NCI-H187 (cell line): ENCODE results near the gene RNF4.
A peak's percentile ranks its signal among the peaks of the same experiment; 100 is the strongest.
"Not testable (repeated sequence)": the region's sequence is repeated elsewhere in the genome, so short reads cannot be mapped to it uniquely, and the experiment has no call there.

Source experiments
- DNase-seq, 2 experiments: peaks; one replicate each; lab custom pipeline; 2025; lab: John Stamatoyannopoulos, UW

Gene RNF4

DNA sequence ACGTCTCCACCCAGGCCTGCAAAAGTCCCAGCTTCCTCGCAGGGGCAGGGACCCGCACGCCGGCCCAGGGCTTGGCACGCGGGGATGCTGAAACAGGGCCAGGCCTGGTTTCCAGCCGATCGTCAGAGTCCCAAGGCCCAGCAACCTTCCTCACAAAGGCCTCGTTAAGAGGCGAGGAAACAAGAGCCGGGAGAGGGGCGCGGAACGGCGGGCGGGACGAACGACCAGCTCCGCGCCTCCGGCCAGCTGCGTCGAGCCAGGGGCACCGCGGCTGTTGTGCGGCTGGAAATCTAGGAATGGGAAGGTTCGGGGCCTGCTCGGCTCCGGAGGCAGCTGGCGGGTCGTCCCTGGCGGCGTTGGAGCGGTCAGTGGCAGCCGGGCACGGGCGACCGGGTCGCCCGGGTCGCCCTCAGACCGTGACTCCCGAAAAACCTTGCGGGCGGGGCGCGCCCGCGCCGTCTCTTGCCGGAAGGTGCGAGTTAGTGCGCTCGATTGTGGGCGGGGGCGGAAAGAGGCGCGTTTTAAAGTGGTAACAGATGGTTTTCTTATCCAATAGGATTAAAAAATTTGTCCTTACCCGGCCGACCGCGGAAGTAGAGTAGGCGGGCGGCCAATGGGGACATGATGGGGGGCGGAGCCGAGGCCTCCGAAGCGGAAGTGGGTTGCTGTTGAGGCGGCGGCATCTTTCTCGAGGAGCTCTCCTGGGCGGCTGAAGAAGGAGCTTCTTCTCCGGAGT, at the start of gene RNF4:
RNF4 (plus strand) TSS at position 651 of the 736 bp plus-strand sequence. CDS start 21,388 bp downstream, outside the sequence.
- peak; percentile 85 to 98 for DNase-seq

DNA sequence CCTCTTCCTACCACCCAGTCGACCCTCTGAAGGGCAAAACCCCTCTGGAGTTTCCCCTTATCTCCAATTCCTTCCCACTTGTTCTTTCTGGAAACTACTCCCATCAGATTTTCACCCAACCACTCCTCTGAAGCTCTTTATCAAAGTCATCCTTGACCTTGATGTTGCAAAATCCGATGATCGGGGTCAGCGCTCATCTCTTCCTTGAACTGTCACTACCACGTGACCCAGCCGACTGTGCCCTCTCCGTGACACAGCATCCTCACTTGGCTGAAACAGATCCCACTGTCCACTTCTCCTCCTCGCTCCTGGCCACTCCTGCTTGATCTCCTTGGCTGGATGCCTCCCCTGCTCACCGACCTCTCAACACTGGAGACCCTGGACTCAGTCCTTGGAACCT, 49.1 kb upstream of the RNF4 start:
- DNase-seq = no peak

DNA sequence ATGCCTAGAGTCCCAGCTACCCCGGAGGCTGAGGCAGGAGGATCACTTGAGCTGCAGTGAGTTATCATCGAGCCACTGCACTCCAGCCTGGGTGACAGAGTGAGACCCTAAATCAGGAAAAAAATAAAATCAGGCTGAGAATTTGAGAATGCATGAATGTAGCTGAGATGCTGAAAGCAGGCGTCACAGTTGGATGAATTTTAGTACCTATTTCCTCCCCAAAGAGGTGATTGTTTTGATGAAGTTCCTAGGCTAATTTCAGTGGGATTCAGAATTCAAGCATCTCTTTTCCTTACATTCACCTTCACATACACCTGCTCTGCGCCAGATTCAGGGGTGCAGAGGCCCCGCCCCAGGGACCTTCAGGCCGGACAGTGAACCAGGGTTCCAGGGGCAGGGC, 47.0 kb upstream of the RNF4 start:
- DNase-seq = no peak

DNA sequence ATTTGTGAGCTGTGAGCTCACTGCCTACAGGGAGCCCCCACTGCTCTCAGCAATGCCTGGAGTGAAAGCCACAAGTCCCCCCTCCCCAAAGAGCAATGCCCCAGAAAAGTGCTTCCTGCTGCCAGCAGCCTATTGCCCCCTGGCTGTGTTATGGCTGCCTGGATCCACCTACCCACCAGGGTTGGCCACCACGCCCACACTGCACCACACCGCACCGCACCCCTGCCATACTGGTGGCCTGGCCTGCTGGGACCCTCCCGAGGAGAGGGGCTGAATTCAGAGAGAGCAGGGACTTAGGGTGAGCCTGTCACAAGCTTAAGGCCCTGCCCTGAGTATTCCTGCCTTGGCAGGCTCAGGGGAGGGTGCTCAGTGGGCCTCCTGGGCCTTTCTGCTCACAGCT, 45.8 kb upstream of the RNF4 start:
- DNase-seq = no peak

GRCh38 chr4:2423695-2424094, 45.2 kb upstream of the RNF4 start:
- no peak for DNase-seq

DNA sequence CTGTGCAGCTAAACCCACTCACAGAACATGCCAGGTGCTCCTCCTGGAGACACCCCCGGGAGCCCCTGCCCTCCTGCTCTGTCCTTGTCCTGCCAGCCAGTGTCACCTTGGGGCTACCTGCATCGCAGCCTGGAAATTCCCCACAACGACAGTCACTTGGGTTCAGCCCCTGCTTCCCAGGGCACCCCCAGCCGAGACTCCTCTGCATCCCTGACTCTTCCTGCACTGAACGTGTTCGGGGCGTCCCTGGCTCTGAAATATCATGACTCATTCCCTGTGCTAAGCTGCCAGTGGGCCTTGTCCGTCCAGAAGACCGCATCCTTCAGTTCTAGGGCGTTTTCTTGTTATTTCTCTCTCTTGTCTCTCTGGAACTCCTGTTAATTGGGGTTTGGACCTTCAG, 44.3 kb upstream of the RNF4 start:
- DNase-seq = no peak

DNA sequence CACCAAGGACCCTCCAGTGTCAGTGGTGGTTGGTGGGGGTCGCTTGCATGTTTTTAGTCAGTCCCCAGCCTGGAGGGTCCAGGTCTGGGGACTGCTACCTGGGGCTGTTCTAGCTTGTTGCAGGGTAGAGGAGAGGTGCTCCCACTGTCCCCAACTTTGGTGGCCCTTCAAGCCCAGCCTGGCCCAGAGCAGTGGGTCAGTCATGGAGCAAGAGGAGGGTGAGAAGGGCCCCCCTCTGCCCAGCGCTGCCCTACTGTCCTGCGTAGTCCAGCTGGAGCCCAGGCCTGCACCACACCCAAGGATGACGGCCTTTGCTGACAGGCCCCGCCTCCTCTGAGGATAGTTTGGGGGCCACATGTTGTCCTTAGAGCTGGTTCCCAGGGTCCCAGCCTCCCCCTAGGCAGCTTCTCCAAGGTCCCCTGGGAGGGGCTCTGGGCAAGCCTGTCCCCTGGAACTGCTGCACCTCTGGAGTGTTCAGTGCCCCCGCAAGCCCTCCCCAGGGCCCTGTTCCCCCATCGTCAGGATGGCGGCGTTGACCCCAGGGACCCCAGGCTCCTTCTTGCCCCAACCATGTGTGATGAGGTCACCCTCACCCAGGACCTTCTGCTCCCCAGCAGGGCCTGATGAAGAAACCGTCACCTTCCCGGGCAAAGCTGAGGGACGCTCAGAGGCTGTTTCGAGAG, 43.4 kb upstream of the RNF4 start:
- no peak for DNase-seq

DNA sequence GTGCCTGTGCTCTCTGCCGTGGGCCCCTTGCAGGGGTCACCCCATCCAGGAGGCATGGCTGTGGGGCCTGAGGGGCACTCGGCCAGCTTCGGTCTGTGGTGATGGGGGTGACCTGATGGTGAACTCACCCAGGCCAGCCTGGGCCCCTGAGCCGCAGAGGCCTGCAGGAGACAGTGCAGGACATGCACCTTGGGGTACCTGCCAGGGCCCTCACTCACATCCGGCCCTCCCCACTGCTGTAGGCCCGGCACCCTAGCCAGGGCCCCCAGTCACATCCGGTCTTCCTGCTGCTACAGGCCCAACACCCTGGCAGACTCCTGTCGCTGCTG, 42.9 kb upstream of the RNF4 start:
- DNase-seq = no peak

GRCh38 chr4:2426711-2427275, 42.1 kb upstream of the RNF4 start:
- DNase-seq = no peak

DNA sequence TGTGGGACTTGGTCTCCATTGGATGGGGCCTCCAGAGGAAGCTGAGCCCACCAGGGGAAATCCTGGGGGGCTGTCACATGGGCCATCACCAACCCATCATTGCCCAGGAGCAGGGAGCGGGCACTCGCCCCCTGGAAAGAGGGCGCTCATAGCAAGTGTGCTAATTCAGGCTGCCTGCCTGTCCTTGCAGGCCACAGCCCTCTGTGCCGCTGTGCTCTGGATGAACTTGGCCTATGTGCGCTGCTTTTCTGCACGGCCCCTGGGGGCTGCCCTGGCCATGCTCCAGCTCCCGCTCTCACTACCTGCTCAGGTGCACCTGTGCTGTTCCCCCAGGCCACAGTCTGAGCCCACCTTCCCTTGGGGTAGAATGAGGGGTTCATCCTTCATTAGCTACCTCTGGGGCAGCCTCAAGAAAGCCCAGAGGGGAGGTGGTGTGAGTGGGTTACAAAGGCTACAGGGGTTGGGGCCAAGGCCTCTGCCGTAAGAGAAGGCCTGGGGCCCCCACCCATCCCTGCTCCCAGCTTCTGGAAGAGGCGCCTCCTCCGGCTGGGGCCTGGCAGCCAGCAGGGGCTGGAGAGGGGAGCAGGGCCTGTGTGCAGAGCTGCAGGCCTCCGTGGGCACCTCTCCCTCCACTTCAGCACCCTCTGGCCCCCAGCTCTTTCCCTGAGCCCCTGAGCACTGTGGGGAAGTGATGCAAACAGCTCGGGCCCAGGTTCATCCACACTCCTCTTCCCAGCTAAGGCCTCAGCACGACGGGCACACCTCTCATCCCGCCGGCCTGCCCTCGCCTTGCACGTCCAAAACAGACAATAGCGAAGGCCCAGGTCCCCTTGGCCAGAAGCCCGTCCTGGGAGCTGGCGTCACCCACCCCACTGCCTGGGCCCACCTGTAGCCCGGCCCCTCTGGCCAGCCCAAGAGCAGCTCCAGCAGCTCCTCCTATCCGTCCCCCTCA, 41.2 kb upstream of the RNF4 start:
- no peak for DNase-seq

DNA sequence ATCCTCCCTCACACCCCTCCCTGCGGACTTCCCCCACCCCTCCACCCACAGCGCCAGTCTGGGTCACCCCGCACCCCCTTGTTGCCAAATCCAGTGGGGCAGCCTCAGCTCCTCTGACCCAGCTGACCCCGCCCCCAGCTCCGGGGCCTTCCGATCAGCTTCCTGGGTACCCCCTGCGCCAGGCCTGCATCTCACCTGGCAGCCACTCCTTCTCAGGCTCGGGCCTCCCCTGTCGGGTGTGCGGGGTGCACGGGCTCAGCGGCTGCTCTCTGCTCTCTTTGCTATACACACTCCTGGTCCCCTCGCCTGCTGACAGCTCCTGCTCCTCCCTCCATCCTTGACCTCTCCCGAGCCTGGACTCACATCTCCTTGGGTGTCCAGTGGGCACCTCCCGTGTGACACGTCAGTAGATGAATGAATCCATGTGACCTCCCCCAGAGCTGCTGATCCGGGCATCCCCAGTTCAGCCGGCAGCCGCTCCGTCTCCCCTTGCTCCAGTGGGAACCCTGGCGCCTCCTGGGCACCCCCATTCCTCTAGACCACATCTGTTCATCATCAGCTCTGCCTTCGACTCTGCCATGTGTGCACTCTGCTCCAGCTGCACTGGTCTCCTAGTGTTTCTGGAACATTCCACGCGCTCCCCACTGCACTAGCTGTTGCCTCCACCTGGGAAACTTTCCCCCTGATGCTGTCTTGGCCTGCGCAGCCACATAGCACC, 40.3 kb upstream of the RNF4 start:
- no peak for DNase-seq

DNA sequence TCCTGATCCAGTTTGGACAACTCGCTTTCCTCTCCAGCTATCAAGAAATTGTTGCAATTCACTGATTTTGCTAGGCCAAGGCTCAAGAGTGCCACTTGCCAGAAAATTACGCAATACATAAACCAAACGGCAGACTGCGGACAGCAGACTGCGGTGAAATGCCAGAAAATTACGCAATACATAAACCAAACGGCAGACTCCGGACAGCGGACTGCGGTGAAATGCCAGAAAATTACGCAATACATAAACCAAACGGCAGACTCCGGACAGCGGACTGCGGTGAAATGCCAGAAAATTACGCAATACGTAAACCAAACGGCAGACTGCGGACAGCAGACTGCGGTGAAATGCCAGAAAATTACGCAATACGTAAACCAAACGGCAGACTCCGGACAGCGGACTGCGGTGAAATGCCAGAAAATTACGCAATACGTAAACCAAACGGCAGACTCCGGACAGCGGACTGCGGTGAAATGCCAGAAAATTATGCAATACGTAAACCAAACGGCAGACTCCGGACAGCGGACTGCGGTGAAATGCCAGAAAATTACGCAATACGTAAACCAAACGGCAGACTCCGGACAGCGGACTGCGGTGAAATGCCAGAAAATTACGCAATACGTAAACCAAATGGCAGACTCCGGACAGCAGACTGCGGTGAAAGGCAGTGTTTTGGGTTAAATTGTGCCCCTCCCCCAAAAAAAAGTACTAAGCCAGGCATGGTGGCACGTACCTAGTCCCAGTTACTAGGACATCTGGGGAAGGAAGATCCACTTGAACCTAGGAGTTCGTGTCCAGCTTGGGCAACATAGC, 38.8 kb upstream of the RNF4 start:
- not testable (repeated sequence) for DNase-seq

GRCh38 chr4:2432004-2432403, 36.9 kb upstream of the RNF4 start:
- no peak for DNase-seq

DNA sequence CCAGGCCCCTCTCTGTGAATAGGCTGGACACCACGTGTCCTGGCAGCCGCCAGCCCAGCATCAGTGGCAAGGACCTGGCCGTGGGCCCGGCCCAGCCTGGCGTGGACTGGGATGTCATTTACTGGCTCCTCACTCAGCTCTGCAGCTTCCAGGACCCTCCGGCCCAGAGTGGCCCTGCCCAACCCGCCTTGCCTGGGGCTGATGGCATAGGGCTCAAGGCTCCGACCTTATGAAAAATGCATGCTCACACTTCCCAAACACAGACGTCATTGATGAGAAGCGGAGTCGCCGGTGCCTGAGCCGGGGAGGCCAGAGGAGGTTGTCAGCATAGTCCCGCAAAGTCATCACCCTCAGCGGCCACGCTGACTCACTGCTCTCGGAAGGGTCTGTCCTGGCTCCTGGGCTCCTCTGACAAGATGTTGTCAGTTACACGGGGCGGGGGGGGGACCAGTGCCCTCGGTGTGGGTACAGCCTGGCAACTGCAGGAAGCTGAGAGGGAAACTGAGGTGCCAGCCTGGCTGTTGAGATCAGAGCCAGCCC, 35.8 kb upstream of the RNF4 start:
- no peak for DNase-seq

DNA sequence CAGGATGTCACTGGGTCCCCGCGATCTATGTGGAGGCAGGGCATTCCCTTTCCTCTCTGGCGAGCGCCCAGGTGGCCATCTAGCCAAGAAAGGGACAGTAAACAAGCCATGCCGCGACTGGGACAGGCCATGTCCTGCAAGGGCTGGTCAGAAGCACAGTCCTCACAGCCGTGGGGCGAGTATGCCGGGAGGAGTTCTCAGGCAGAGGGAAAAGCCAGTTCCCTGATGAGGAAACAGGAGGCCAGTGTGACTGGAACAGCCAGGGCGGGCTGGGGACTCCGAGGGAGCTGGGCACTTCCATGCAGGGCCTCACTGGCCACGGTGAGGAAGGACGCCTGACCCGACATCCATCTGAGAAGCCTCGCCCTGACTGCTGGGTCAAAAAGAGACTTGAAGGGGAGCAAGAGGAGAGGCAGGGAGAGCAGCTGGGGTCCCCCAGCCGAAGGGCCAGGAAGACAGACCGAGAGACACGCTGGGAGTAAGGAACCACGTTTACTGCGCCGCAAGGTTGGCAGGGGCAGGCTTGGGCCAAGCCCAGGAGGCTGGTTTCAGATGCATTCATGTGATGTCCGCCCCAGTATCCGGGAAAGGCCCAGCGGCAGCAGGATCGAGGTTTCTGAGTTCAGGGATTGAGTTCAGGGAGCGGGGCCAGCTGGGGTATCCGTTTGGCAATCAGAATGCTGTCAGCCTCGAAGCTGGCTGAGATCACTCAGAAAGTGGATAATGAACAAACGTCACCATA, 35.1 kb upstream of the RNF4 start:
- DNase-seq = no peak

DNA sequence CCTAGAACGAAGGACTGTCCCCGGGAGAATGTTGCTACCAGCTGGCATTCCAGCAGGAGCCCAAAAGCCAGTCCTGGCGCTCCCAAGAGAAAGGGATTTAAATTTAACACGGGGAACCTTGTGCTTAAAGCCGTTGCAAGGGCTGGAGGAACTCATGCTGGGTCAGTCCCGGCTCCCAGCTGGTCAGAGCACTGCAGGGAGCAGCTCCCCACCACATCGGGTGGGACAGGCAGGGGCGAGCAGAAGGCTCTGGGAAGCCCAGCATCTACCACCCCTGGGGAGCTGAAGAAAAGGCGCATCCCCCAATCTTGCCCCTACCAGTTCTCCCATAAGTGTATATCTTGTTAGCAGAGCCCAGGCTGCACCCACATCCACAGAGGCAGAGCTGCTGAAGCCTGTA, 34.5 kb upstream of the RNF4 start:
- no peak for DNase-seq

DNA sequence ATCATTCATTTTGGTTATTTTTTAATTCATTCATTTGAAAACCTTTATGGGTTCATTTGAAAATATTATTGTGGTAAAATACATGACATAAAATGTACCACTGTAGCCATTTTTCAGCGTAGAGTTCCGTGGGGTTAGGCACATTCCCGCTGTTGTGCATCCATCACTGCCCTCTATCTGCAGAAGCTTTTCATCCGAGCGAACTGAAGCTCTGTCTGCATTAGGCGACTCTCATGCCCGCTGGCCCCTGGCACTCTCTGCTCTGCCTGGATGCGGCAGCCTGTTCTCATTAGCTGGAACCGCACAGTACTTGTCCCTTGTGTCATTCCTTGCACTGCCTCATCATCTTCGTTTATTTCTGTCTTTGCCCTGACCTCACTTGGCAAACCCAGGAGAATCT, 32.6 kb upstream of the RNF4 start:
- no peak for DNase-seq

- no peak for DNase-seq
Measured at GRCh38 chr4:2436761-2437474, 32.0 kb upstream of the RNF4 start.
